Measurements from ENCODE around the gene CCDC71L. TPM values are rescaled to one million over a fixed set of nuclear protein-coding genes. Genes with fewer than 3 reads are reported as not detected.
"Not testable (repeated sequence)": the region's sequence is repeated elsewhere in the genome, so short reads cannot be mapped to it uniquely, and the experiment has no call there.

CCDC71L gene
- 108 TPM for total RNA-seq

DNA sequence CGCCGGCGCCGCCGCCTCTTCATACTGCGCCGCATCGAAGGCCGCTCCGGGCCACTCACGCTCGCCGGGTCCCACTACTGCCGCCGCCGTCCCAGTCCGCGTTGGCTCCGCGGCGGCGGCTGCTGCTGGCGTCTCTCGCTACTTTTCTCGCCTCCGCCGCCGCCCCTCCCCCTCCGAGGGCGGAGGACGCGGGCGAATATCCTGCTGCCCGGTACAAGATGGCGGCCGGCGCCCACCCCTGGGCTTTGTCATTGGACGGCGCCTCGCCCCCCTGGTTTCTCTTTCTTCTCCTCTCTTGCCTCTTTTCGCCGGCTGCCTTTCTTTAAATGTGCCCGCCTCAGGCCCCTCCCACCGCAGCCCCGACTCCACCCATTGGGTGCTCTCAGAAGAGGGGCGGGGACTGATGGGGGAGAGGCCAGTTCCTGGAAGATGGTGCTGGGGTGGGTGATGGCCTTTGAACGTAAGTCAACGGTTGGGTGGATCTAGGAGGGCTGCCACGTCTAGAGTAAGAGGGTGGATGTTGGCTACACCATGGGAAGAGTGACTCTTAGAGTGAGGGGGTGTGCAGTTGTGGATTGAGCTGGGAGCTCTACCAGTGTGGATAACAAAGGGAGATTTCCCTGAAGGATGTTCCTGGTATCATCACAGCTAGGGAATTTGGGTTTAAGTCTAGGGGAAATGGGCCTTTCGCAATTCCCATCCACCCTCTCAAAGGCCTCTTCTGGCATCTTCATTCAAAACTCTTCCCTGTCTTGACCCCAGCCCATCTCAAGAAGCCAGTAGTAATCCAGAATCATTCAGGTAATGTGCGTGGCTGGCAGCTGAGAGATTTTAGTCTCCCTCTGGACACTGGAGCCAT lies at the start of gene CCDC71L:
TSS of gene CCDC71L (minus strand) at position 297 of the 859 bp plus-strand sequence. CDS start at position 35, 262 bp downstream.
- DNase-seq (ENCODE audit: low spot score in 2 of 2) (peak; percentile 81 to 83), FAIRE-seq (no peak)

- DNase-seq (ENCODE audit: low spot score in 2 of 2); FAIRE-seq: not testable (repeated sequence)
Measured at GRCh38 chr7:106709604-106710003, 48.6 kb upstream of the CCDC71L start.

GRCh38 chr7:106704000-106704840 lies 43.3 kb upstream of the CCDC71L start:
- FAIRE-seq (no peak), DNase-seq (ENCODE audit: low spot score in 2 of 2) (no peak)

GRCh38 chr7:106693677-106694353 lies 32.9 kb upstream of the CCDC71L start:
- no peak for DNase-seq (ENCODE audit: low spot score in 2 of 2)
- FAIRE-seq: no peak

- no peak for DNase-seq (ENCODE audit: low spot score in 2 of 2)
- no peak for FAIRE-seq
Measured at GRCh38 chr7:106692450-106693051, 31.6 kb upstream of the CCDC71L start.

DNA sequence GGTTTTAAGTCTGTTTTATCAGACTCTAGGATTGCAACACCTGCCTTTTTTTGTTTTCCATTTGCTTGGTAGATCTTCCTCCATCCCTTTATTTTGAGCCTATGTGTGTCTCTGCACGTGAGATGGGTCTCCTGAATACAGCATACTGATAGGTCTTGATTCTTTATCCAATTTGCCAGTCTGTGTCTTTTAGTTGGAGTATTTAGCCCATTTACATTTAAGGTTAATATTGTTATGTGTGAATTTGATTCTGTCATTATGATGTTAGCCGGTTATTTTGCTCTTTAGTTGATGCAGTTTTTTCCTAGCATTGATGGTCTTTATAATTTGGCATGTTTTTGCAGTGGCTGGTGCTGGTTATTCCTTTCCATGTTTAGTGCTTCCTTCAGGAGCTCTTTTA lies 27.2 kb upstream of the CCDC71L start:
- DNase-seq (ENCODE audit: low spot score in 2 of 2); FAIRE-seq: not testable (repeated sequence)

DNA sequence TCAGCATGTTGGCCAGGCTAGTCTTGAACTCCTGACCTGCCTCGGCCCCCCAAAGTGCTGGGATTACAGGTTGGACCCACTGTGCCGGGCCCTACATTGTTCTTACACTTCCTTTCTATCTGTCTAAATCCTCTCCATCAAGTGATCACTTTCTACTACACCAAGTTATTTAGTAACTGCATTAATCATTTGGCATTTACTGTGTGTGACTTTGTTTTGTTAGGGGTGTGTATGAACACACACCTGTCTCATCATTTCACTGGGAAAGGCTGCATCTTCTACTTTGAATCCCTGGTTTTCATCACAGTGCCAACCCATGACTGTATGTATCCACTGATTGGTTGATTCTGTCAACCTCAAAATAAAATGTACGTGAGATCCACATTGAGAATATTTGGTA lies 23.0 kb upstream of the CCDC71L start:
- DNase-seq (ENCODE audit: low spot score in 2 of 2): no peak

GRCh38 chr7:106681815-106682495 lies 21.0 kb upstream of the CCDC71L start:
- no peak for DNase-seq (ENCODE audit: low spot score in 2 of 2)
- FAIRE-seq: no peak

More for the DNA sequence above, 23.0 kb upstream of the CCDC71L start:
- no peak for FAIRE-seq

GRCh38 chr7:106679153-106679931 lies 18.4 kb upstream of the CCDC71L start:
- FAIRE-seq (no peak), DNase-seq (ENCODE audit: low spot score in 2 of 2) (no peak)

DNA sequence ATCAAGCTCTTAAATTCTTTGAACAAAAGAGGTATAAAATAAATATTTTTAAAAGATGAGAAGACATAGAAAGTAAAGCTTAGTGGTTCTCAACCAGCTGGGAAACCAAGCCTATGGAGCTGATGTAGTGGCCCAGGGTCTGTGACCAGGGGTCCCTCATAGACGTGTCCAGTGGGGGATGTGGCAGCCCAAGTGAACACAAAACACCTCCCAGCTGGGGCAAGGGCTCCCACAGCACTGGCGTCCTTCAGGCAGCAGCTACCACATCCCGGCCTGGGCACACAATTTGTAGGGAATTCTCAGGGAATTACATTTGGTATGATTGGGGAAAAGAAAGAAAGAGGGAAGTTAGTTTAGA lies 17.8 kb upstream of the CCDC71L start:
- DNase-seq (ENCODE audit: low spot score in 2 of 2): no peak
- no peak for FAIRE-seq

DNA sequence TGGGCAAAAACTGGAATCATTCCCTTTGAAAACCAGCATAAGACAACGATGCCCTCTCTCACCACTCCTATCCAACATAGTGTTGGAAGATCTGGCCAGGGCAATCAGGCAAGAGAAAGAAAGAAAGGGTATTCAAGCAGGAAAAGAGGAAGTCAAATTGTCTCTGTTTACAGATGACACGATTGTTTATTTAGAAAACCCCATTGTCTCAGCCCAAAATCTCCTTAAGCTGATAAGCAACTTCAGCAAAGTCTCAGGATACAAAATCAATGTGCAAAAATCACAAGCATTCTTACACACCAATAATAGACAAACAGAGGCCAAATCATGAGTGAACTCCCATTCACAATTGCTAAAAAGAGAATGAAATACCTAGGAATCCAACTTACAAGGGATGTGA lies 15.5 kb upstream of the CCDC71L start:
- DNase-seq (ENCODE audit: low spot score in 2 of 2); FAIRE-seq: not testable (repeated sequence)

DNA sequence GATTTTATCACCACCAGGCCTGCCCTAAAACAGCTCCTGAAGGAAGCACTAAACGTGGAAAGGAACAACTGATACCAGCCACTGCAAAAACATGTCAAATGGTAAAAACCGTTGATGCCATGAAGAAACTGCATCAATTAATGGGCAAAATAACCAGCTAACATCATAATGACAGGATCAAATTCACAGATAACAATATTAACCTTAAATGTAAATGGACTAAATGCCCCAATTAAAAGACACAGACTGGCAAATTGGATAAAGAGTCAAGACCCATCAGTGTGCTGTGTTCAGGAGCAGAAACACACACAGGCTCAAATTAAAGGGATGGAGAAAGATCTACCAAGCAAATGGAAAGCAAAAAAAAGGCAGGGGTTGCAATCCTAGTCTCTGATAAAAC lies 12.7 kb upstream of the CCDC71L start:
- not testable (repeated sequence) for FAIRE-seq; DNase-seq (ENCODE audit: low spot score in 2 of 2)

DNA sequence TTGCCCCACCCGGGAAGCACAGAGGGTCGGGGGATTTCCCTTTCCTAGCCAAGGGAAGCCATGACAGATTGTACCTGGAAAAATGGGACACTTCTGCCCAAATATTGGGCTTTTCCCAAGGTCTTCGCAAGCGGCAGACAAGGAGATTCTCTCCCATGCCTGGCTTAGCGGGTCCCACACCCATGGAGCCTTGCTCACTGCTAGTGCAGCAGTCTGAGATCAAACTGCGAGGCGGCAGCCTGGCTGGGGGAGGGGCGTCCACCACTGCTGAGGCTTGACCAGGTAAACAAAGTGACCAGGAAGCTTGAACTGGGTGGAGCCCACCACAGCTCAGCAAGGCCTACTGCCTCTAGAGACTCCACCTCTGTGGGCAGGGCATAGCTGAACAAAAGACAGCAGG lies 11.0 kb upstream of the CCDC71L start:
- not testable (repeated sequence) for FAIRE-seq

GRCh38 chr7:106671160-106671559 lies 10.2 kb upstream of the CCDC71L start:
- no peak for DNase-seq (ENCODE audit: low spot score in 2 of 2)
- FAIRE-seq: no peak

More for the DNA sequence above, 11.0 kb upstream of the CCDC71L start:
- DNase-seq (ENCODE audit: low spot score in 2 of 2): not testable (repeated sequence)

- FAIRE-seq (no peak), DNase-seq (ENCODE audit: low spot score in 2 of 2) (no peak)
Measured at GRCh38 chr7:106668861-106669524, 8.0 kb upstream of the CCDC71L start.

GRCh38 chr7:106666353-106666752 lies 5.4 kb upstream of the CCDC71L start:
- FAIRE-seq (no peak), DNase-seq (ENCODE audit: low spot score in 2 of 2) (no peak)

DNA sequence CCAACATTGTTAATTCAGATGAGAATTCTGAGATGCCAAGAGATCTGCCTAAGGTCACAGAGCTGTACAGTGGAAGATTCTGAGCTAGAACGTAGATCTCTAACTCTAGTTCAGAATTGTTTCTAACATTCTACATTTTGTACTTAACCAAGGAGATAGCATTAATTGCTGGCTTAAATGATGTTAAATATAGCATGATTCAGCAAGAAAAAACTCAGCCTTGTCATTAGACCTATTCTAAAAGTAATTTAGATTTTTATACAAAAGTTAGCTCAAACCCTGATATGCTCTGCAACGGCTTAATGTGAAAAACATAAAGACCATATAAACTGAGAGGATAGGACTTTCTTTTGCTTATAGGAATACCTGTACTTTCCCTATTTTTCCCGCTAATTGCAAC lies 3.4 kb upstream of the CCDC71L start:
- no peak for DNase-seq (ENCODE audit: low spot score in 2 of 2)
- FAIRE-seq: no peak

Data from frontal cortex (tissue), 4 donors.